Measurements from ENCODE around the gene AQR.
"Not testable (repeated sequence)": the region's sequence is repeated elsewhere in the genome, so short reads cannot be mapped to it uniquely, and the experiment has no call there.

Gene AQR

DNA sequence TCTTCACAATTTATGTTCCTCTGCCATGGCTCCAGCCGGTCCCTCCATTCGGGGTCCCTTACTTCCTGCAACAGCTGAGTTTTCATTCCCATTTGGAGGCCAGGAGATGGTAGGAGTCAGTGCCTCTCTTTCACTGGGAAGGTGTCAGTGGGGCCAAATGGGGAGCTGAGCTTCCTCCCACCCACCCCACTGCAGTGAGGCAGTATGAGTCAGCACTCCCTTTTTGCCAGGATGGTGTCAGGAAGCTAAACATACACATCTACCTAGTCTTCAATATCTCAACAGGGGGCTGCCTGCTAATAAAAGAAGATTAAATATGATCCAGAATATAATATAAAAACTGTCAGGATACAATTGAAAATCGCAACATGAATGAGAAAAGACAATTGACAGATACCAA is 161.5 kb downstream of the AQR start:
- peak overlapping the region; percentile 68 for H2BK12ac ChIP-seq (ENCODE audit: low read length)
- peak overlapping the region; percentile 35 for H3K27ac ChIP-seq (ENCODE audit: low read depth, low read length)
- H2AK5ac ChIP-seq (ENCODE audit: low read length), result peak overlapping the region; percentile 84
- peaks cover 51% of the 10 kb centered on the region for H3K79me1 ChIP-seq (ENCODE audit: low read length)
- H3K36me3 ChIP-seq (ENCODE audit: control insufficient read depth in 1 of 2, insufficient read depth in 2 of 2, low read length in 2 of 2), result peaks cover 5 to 7% of the 10 kb centered on the region in 2 experiments
- H3K9ac ChIP-seq (ENCODE audit: low read length), result no peak overlapping the region
- H3K23ac ChIP-seq (ENCODE audit: low read length), result no peak overlapping the region
- no peak overlapping the region for H3K14ac ChIP-seq (ENCODE audit: low read length)
- H3K4ac ChIP-seq (ENCODE audit: low read depth, low read length), result peak overlapping the region; percentile 25
- H4K8ac ChIP-seq (ENCODE audit: low read depth, low read length), result peak overlapping the region; percentile 48
- no CpG with 5 or more reads among the region's 3 CpGs for WGBS (ENCODE audit: extremely low coverage, insufficient coverage, insufficient read length)
- peak overlapping the region; percentile 72 for H4K91ac ChIP-seq (ENCODE audit: low read depth, low read length)
- peak overlapping the region; percentile 60 for H2BK5ac ChIP-seq (ENCODE audit: low read depth, low read length, poor library complexity)
- H3K18ac ChIP-seq (ENCODE audit: low read length), result peak overlapping the region; percentile 67
- peaks cover 3% of the 10 kb centered on the region for H3K9me3 ChIP-seq (ENCODE audit: insufficient read depth, low read depth, low read length)
- peak overlapping the region; percentile 89 for H2BK120ac ChIP-seq (ENCODE audit: insufficient read depth, low read length, poor library complexity)
- peaks cover 14 to 20% of the 10 kb centered on the region in 2 experiments for H3K4me1 ChIP-seq (ENCODE audit: control insufficient read depth in 1 of 2, insufficient read depth in 2 of 2, low read length in 2 of 2)
- no peaks in the 10 kb centered on the region for H3K27me3 ChIP-seq (ENCODE audit: insufficient read depth, low read length)
- no peak overlapping the region for H3K4me3 ChIP-seq (ENCODE audit: low read depth, low read length)
- H3K79me2 ChIP-seq (ENCODE audit: control insufficient read depth, insufficient read depth, low read length, poor library complexity), result peaks cover 6% of the 10 kb centered on the region
- H2AFZ ChIP-seq (ENCODE audit: insufficient read depth, low read length, poor library complexity), result no peak overlapping the region
- DNase-seq, result no peak
- H3K4me2 ChIP-seq (ENCODE audit: low read length), result no peak overlapping the region
- no peak overlapping the region for H4K12ac ChIP-seq (ENCODE audit: low read depth, low read length)

DNA sequence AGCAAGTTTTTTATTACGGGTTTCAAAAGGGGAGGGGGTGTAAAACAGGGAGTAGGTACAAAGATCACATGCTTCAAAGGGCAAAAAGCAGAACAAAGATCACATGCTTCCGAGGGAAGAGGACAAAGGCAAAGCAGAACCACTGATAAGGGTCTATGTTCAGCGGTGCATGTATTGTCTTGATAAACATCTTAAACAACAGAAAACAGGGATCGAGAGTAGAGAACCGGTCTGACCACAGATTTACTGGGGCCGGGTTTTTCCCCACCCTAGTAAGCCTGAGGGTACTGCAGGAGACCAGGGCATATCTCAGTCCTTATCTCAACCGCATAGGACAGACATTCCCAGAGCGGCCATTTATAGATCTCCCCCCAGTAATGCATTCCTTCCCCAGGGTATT is 162.3 kb downstream of the AQR start:
- Histone ChIP-seq H2BK5ac (ENCODE audit: low read depth, low read length, poor library complexity) (peak overlapping the region; percentile 97), H4K91ac (ENCODE audit: low read depth, low read length) (peak overlapping the region; percentile 99), H3K27ac (ENCODE audit: low read depth, low read length) (peak overlapping the region; percentile 91), H3K79me1 (ENCODE audit: low read length) (peaks cover 51% of the 10 kb centered on the region), H3K18ac (ENCODE audit: low read length) (peak overlapping the region; percentile 93), H2BK120ac (ENCODE audit: insufficient read depth, low read length, poor library complexity) (peak overlapping the region; percentile 100), H3K4ac (ENCODE audit: low read depth, low read length) (peak overlapping the region; percentile 81), H3K4me1 (ENCODE audit: control insufficient read depth in 1 of 2, insufficient read depth in 2 of 2, low read length in 2 of 2) (peaks cover 14 to 22% of the 10 kb centered on the region in 2 experiments), H2BK12ac (ENCODE audit: low read length) (peak overlapping the region; percentile 98)
- not testable (repeated sequence) for H4K8ac ChIP-seq (ENCODE audit: low read depth, low read length); H3K4me3 ChIP-seq (ENCODE audit: low read depth, low read length); H3K9ac ChIP-seq (ENCODE audit: low read length); H2AK5ac ChIP-seq (ENCODE audit: low read length); H3K36me3 ChIP-seq (ENCODE audit: control insufficient read depth in 1 of 2, insufficient read depth in 2 of 2, low read length in 2 of 2); H2AFZ ChIP-seq (ENCODE audit: insufficient read depth, low read length, poor library complexity); H3K27me3 ChIP-seq (ENCODE audit: insufficient read depth, low read length); H3K4me2 ChIP-seq (ENCODE audit: low read length); H3K9me3 ChIP-seq (ENCODE audit: insufficient read depth, low read depth, low read length); H3K23ac ChIP-seq (ENCODE audit: low read length); H3K79me2 ChIP-seq (ENCODE audit: control insufficient read depth, insufficient read depth, low read length, poor library complexity); H4K12ac ChIP-seq (ENCODE audit: low read depth, low read length); H3K14ac ChIP-seq (ENCODE audit: low read length)
- WGBS (ENCODE audit: extremely low coverage, insufficient coverage, insufficient read length), result no CpG with 5 or more reads among the region's 8 CpGs
- DNase-seq, result peak; percentile 63 to 82

DNA sequence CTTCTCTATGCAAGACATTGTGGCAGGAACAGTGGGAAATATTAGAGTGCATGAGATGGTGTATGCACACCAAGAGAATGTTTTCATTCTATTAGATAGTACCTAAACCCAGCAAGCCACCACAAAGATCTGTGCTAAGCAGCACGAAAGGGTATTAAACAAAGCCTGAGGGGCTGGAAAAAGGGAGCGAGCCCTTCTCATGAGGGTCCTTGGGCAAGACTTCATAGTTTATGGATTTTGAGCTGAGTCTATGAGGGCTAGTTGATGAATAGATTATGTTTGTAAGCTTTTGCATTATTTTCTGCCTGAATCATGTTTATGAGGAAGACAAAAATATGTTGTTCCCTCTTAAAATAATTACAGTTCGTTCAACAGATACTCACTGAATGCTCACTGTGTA is 164.8 kb downstream of the AQR start:
- WGBS (ENCODE audit: extremely low coverage, insufficient coverage, insufficient read length), result no CpG with 5 or more reads among the region's 3 CpGs
- Histone ChIP-seq H3K27ac (ENCODE audit: low read depth, low read length) (peak overlapping the region; percentile 9), H3K79me2 (ENCODE audit: control insufficient read depth, insufficient read depth, low read length, poor library complexity) (peaks cover 8% of the 10 kb centered on the region), H3K4me1 (ENCODE audit: control insufficient read depth in 1 of 2, insufficient read depth in 2 of 2, low read length in 2 of 2) (peaks cover 13 to 26% of the 10 kb centered on the region in 2 experiments), H3K79me1 (ENCODE audit: low read length) (peaks cover 51% of the 10 kb centered on the region), H4K8ac (ENCODE audit: low read depth, low read length) (no peak overlapping the region), H2AFZ (ENCODE audit: insufficient read depth, low read length, poor library complexity) (no peak overlapping the region), H3K4ac (ENCODE audit: low read depth, low read length) (no peak overlapping the region), H3K23ac (ENCODE audit: low read length) (no peak overlapping the region), H4K12ac (ENCODE audit: low read depth, low read length) (no peak overlapping the region), H3K36me3 (ENCODE audit: control insufficient read depth in 1 of 2, insufficient read depth in 2 of 2, low read length in 2 of 2) (peaks cover 5 to 7% of the 10 kb centered on the region in 2 experiments), H4K91ac (ENCODE audit: low read depth, low read length) (peak overlapping the region; percentile 61), H3K27me3 (ENCODE audit: insufficient read depth, low read length) (no peaks in the 10 kb centered on the region), H2BK12ac (ENCODE audit: low read length) (peak overlapping the region; percentile 98), H3K9me3 (ENCODE audit: insufficient read depth, low read depth, low read length) (peaks cover 3% of the 10 kb centered on the region), H3K4me2 (ENCODE audit: low read length) (no peak overlapping the region), H3K4me3 (ENCODE audit: low read depth, low read length) (no peak overlapping the region), H2BK5ac (ENCODE audit: low read depth, low read length, poor library complexity) (peak overlapping the region; percentile 16), H3K18ac (ENCODE audit: low read length) (no peak overlapping the region), H2AK5ac (ENCODE audit: low read length) (no peak overlapping the region), H2BK120ac (ENCODE audit: insufficient read depth, low read length, poor library complexity) (peak overlapping the region; percentile 58), H3K9ac (ENCODE audit: low read length) (no peak overlapping the region), H3K14ac (ENCODE audit: low read length) (no peak overlapping the region)
- peak; percentile 90 to 98 for DNase-seq

DNA sequence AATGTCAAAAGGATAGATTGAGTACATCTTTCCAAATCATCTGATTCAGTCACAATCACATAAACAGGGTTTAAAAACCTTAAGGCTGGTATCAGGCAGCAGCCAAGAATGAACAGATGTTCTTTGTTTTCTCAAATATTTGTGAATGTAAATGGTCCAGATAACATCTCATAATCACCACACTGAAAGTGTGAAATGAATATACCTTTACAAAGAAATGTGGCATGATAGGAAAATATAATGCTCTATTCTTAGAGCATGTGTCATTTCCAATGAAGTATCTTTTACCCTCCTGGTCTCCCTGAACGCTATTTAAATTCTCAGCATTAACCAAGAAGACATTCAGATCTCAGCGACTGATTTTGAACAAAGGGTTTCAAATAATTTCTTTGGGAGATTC is 165.4 kb downstream of the AQR start:
- Histone ChIP-seq H2BK12ac (ENCODE audit: low read length) (no peak overlapping the region), H3K4me2 (ENCODE audit: low read length) (no peak overlapping the region), H2AFZ (ENCODE audit: insufficient read depth, low read length, poor library complexity) (no peak overlapping the region), H3K4me3 (ENCODE audit: low read depth, low read length) (no peak overlapping the region), H3K79me1 (ENCODE audit: low read length) (peaks cover 55% of the 10 kb centered on the region), H4K8ac (ENCODE audit: low read depth, low read length) (no peak overlapping the region), H3K18ac (ENCODE audit: low read length) (no peak overlapping the region), H3K9ac (ENCODE audit: low read length) (no peak overlapping the region), H3K27ac (ENCODE audit: low read depth, low read length) (no peak overlapping the region), H3K4ac (ENCODE audit: low read depth, low read length) (no peak overlapping the region), H3K4me1 (ENCODE audit: control insufficient read depth in 1 of 2, insufficient read depth in 2 of 2, low read length in 2 of 2) (peaks cover 19 to 31% of the 10 kb centered on the region in 2 experiments), H2BK120ac (ENCODE audit: insufficient read depth, low read length, poor library complexity) (no peak overlapping the region), H3K23ac (ENCODE audit: low read length) (no peak overlapping the region), H4K91ac (ENCODE audit: low read depth, low read length) (no peak overlapping the region), H3K27me3 (ENCODE audit: insufficient read depth, low read length) (no peaks in the 10 kb centered on the region), H4K12ac (ENCODE audit: low read depth, low read length) (no peak overlapping the region), H3K9me3 (ENCODE audit: insufficient read depth, low read depth, low read length) (peaks cover 3% of the 10 kb centered on the region), H3K14ac (ENCODE audit: low read length) (no peak overlapping the region), H2BK5ac (ENCODE audit: low read depth, low read length, poor library complexity) (no peak overlapping the region), H3K79me2 (ENCODE audit: control insufficient read depth, insufficient read depth, low read length, poor library complexity) (peaks cover 10% of the 10 kb centered on the region), H3K36me3 (ENCODE audit: control insufficient read depth in 1 of 2, insufficient read depth in 2 of 2, low read length in 2 of 2) (peaks cover 5 to 7% of the 10 kb centered on the region in 2 experiments), H2AK5ac (ENCODE audit: low read length) (no peak overlapping the region)
- peak; percentile 17 to 85 for DNase-seq
- no CpG with 5 or more reads among the region's 2 CpGs for WGBS (ENCODE audit: extremely low coverage, insufficient coverage, insufficient read length)

All from trophoblast cell (in vitro differentiated cells and primary cell).